ENCODE data around the gene GPRIN1. TPM values are rescaled to one million over a fixed set of nuclear protein-coding genes. Genes with fewer than 3 reads are reported as not detected.
"Not testable (repeated sequence)": the region's sequence is repeated elsewhere in the genome, so short reads cannot be mapped to it uniquely, and the experiment has no call there.

GPRIN1 gene
- total and polyA plus RNA-seq, 2 donors (not counting 1 experiment from before 2014, with no cell fraction given): 1.9 to 6.3 TPM

- no peaks in the 10 kb centered on the region for H3K9me3 ChIP-seq (ENCODE audit: control insufficient read depth, insufficient read depth, low read depth, low read length)
Observed at GRCh38 chr5:176603091-176603490, 6.9 kb downstream of the GPRIN1 start.

DNA sequence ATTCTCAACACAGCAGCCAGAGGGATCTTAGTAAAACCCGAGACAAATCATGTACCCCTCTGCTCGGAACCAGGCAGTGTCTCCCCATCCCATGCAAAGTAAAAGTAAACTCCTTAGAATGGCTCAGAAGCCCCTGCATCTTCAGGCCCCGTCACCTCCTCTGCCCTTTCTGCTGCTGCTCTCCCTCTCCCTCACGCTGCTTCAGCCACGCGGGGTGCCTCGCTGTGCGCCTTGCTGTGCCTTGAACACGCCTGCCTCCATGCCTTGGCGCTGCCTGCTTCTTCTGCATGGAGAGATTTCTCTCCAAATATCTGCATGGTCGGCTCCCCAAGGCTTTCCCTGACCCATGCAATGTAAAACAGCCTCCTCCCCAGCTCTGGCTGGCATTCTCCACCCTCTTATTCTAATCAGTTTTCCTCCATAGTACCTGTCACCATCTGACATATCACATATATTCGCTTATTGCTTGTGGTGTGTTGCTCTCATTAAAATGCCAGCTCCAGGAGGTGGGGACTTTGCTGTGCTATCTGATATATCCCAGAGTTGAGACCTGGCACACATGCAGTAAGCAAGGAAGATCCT is 8.0 kb downstream of the GPRIN1 start:
- no peak overlapping the region for H3K4me2 ChIP-seq (ENCODE audit: extremely low read depth, insufficient read depth, low read length)
- no peak overlapping the region for H3K4me3 ChIP-seq (replicated peaks in 1 of 4; ENCODE audit: control extremely low read depth in 1 of 4, insufficient read depth in 1 of 4, low read depth in 3 of 4, low read length in 4 of 4)
- no peaks in the 10 kb centered on the region for H3K79me2 ChIP-seq (ENCODE audit: control insufficient read depth, insufficient read depth, low read length)
- no peak for TF ChIP-seq EZH2 (IDR thresholded peaks at IDR 0.05; ENCODE audit: low read length, missing control alignments)
- no peak for TF ChIP-seq CTCF (conservative IDR thresholded peaks at IDR 0.05 in 1 of 2, IDR thresholded peaks at IDR 0.05 in 1 of 2; ENCODE audit: low read depth in 1 of 2, low read length in 2 of 2)
- no peak for DNase-seq (ENCODE audit: low read depth in 2 of 2)
- no peak overlapping the region for H2AFZ ChIP-seq (ENCODE audit: low read length)
- peaks cover 1% of the 10 kb centered on the region for H3K36me3 ChIP-seq (ENCODE audit: control insufficient read depth, insufficient read depth, low read length)
- no peaks in the 10 kb centered on the region for H3K9me3 ChIP-seq (ENCODE audit: control insufficient read depth, insufficient read depth, low read depth, low read length)
- no peak overlapping the region for H3K9ac ChIP-seq (ENCODE audit: insufficient read depth, low read length)
- H3K27ac ChIP-seq (ENCODE audit: insufficient read depth, low read length): no peak overlapping the region
- no peaks in the 10 kb centered on the region for H4K20me1 ChIP-seq (ENCODE audit: control insufficient read depth, extremely low read depth, insufficient read depth, low read length)
- H3K4me1 ChIP-seq (ENCODE audit: control insufficient read depth, extremely low read depth, insufficient read depth, low read length): no peaks in the 10 kb centered on the region
- no peaks in the 10 kb centered on the region for H3K27me3 ChIP-seq (ENCODE audit: control insufficient read depth, insufficient read depth, low read length)

More at GRCh38 chr5:176603091-176603490, 6.9 kb downstream of the GPRIN1 start:
- no peak overlapping the region for H3K9ac ChIP-seq (ENCODE audit: insufficient read depth, low read length)
- no peak overlapping the region for H2AFZ ChIP-seq (ENCODE audit: low read length)
- no peaks in the 10 kb centered on the region for H3K36me3 ChIP-seq (ENCODE audit: control insufficient read depth, insufficient read depth, low read length)
- H4K20me1 ChIP-seq (ENCODE audit: control insufficient read depth, extremely low read depth, insufficient read depth, low read length): no peaks in the 10 kb centered on the region
- no peak overlapping the region for H3K4me3 ChIP-seq (replicated peaks in 1 of 4; ENCODE audit: control extremely low read depth in 1 of 4, insufficient read depth in 1 of 4, low read depth in 3 of 4, low read length in 4 of 4)
- no peaks in the 10 kb centered on the region for H3K4me1 ChIP-seq (ENCODE audit: control insufficient read depth, extremely low read depth, insufficient read depth, low read length)
- no peak for DNase-seq (ENCODE audit: low read depth in 2 of 2)
- no peaks in the 10 kb centered on the region for H3K79me2 ChIP-seq (ENCODE audit: control insufficient read depth, insufficient read depth, low read length)
- no peaks in the 10 kb centered on the region for H3K27me3 ChIP-seq (ENCODE audit: control insufficient read depth, insufficient read depth, low read length)
- no peak overlapping the region for H3K4me2 ChIP-seq (ENCODE audit: extremely low read depth, insufficient read depth, low read length)
- H3K27ac ChIP-seq (ENCODE audit: insufficient read depth, low read length): no peak overlapping the region
- no peak for TF ChIP-seq CTCF (conservative IDR thresholded peaks at IDR 0.05 in 1 of 2, IDR thresholded peaks at IDR 0.05 in 1 of 2; ENCODE audit: low read depth in 1 of 2, low read length in 2 of 2)
- no peak for TF ChIP-seq EZH2 (IDR thresholded peaks at IDR 0.05; ENCODE audit: low read length, missing control alignments)

GRCh38 chr5:176599749-176600430 is 10.1 kb downstream of the GPRIN1 start:
- H3K79me2 ChIP-seq (ENCODE audit: control insufficient read depth, insufficient read depth, low read length): not testable (repeated sequence)
- peak in 1 of 2 donors; percentile 19 for DNase-seq (ENCODE audit: low read depth in 2 of 2)

More at GRCh38 chr5:176599749-176600430, 10.1 kb downstream of the GPRIN1 start:
- not testable (repeated sequence) for H3K9ac ChIP-seq (ENCODE audit: insufficient read depth, low read length); H3K36me3 ChIP-seq (ENCODE audit: control insufficient read depth, insufficient read depth, low read length); H3K9me3 ChIP-seq (ENCODE audit: control insufficient read depth, insufficient read depth, low read depth, low read length); H3K4me1 ChIP-seq (ENCODE audit: control insufficient read depth, extremely low read depth, insufficient read depth, low read length); H3K27ac ChIP-seq (ENCODE audit: insufficient read depth, low read length); H3K4me3 ChIP-seq (replicated peaks in 1 of 4; ENCODE audit: control extremely low read depth in 1 of 4, insufficient read depth in 1 of 4, low read depth in 3 of 4, low read length in 4 of 4); H3K27me3 ChIP-seq (ENCODE audit: control insufficient read depth, insufficient read depth, low read length); H4K20me1 ChIP-seq (ENCODE audit: control insufficient read depth, extremely low read depth, insufficient read depth, low read length); H2AFZ ChIP-seq (ENCODE audit: low read length); H3K4me2 ChIP-seq (ENCODE audit: extremely low read depth, insufficient read depth, low read length)

Data from fibroblast of lung (primary cell).